Upper lobe of left lung (tissue), 6 donors: ENCODE data around the gene OSBP2. TPM values are rescaled to one million over a fixed set of nuclear protein-coding genes. Genes with fewer than 3 reads are reported as not detected.

ENCODE experiments used
- ATAC-seq, 2 donors: fragments of 200-7000 bp; cut with Tn5 transposase; one replicate each; pipeline ENCODE4 v1.9.1; 2022; ENCODE audit warnings: mild to moderate bottlenecking in 2 of 2, moderate library complexity in 2 of 2; ENCODE audit not compliant: low FRiP score in 2 of 2
- DNase-seq, 2 donors: peaks; one replicate each; pipeline ENCODE4 v3.0.0-alpha.2; 2019 to 2020
- H3K27ac ChIP-seq, 4 donors: fragments of 200-600 bp; sonication (generic); one replicate each; pipeline ENCODE4 v1.5.1; 2016 to 2019
- H3K27me3 ChIP-seq, 4 donors: fragments of 200-600 bp; sonication (generic); one replicate each; pipeline ENCODE4 v1.5.1; 2017 to 2019
- H3K36me3 ChIP-seq, 4 donors: fragments of 200-600 bp; sonication (generic); one replicate each; pipeline ENCODE4 v1.5.1; 2016 to 2019
- H3K4me1 ChIP-seq, 4 donors: fragments of 200-600 bp; sonication (generic); one replicate each; pipeline ENCODE4 v1.5.1; 2018 to 2019
- H3K4me3 ChIP-seq, 4 donors: fragments of 200-600 bp; sonication (generic); one replicate each; pipeline ENCODE4 v1.5.1; 2017 to 2019; ENCODE audit warnings: mild to moderate bottlenecking in 2 of 4, moderate library complexity in 1 of 4
- H3K9me3 ChIP-seq, 4 donors: fragments of 200-600 bp; sonication (generic); one replicate each; pipeline ENCODE4 v1.5.1; 2018 to 2019
- CTCF ChIP-seq, 6 experiments: fragments of 450-650 bp in 4 of 6; fragments of 200-600 bp in 2 of 6; sonication (generic) in 2 of 6; IDR thresholded peaks; one replicate each; pipeline ENCODE4 v1.5.1; 2016 to 2019; ENCODE audit warnings: antibody characterized with exemption in 6 of 6
- EP300 ChIP-seq, 4 donors: sonication (generic); formaldehyde crosslinking; IDR thresholded peaks; one replicate each; pipeline ENCODE4 v1.5.1; 2017; ENCODE audit warnings: antibody characterized with exemption in 4 of 4, control low read depth in 2 of 4
- POLR2A ChIP-seq, 4 donors: fragments of 450-650 bp; IDR thresholded peaks; one replicate each; pipeline ENCODE4 v1.5.1; 2016 to 2017; ENCODE audit warnings: antibody characterized with exemption in 4 of 4, mild to moderate bottlenecking in 2 of 4
- POLR2AphosphoS5 ChIP-seq, 2 donors: sonication (generic); formaldehyde crosslinking; IDR thresholded peaks; one replicate each; pipeline ENCODE4 v1.5.1; 2017; ENCODE audit warnings: antibody characterized with exemption in 2 of 2
- WGBS, 2 donors: methylation state at CpG; one replicate each; pipeline ENCODE4 v1.1.5; 2017 to 2018; 5-methylcytosine and 5-hydroxymethylcytosine counted together
- total RNA-seq, 6 donors: library from RNA; depleted of rRNA in 4 of 6; stranded (reverse); fragments of >200 nt in 4 of 6; gene quantifications; one replicate each; pipeline versions ENCODE4 v1.1.0 to v1.2.1, GENCODE V29; 2016 to 2021
- donor health status: DM: no; HTN: no; CAD: no; lungs with moderate emphysema.
- donor health status: DM: no; HTN: yes; CAD: no; lungs with severe emphysema.

Gene OSBP2
- total RNA-seq, 6 donors from 2014 or later, result 3.5 to 14.5 (median 5.0) TPM

GRCh38 chr22:30662040-30662439 is 32.6 kb upstream of the OSBP2 start:
- peaks cover 0 to 23% (median 16%) of the 10 kb centered on the region in 4 donors for H3K36me3 ChIP-seq
- H3K27ac ChIP-seq, result no peak overlapping the region
- H3K27me3 ChIP-seq, result no peaks in the 10 kb centered on the region
- H3K4me3 ChIP-seq, result no peak overlapping the region
- 93 to 95% methylated on average over 4 of the region's 4 CpGs for WGBS, 2 donors
- H3K9me3 ChIP-seq, result no peaks in the 10 kb centered on the region
- ATAC-seq, result no peak
- peaks cover 4 to 24% (median 13%) of the 10 kb centered on the region in 4 donors for H3K4me1 ChIP-seq
- TF ChIP-seq POLR2AphosphoS5 (IDR thresholded peaks at IDR 0.05) (no peak), EP300 (IDR thresholded peaks at IDR 0.05) (no peak), POLR2A (IDR thresholded peaks at IDR 0.05) (no peak), CTCF (IDR thresholded peaks at IDR 0.05) (no peak)
- no peak for DNase-seq

DNA sequence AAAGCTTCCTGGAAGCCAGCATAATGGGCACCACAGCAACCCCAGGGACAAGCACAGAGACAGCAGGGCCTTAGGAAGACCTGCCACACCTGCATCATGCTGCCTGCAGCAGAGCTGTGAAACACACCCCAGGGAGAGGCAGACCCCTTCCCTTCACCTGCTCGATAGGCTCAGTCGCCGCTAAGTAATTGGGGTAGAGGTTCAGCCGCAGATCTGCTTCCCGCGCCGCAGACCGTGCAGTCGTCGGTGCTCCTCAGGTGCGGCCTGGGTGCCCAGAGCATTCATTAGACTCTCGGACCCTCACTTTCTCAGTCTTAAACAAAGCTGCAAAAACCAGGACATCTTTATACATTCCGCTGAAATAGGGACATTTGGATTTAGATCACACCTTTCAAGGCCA is 29.9 kb upstream of the OSBP2 start:
- WGBS, 2 donors, result 97 to 98% methylated on average over 13 of the region's 13 CpGs
- DNase-seq (peak in 1 of 2 donors; percentile 59), ATAC-seq (no peak)
- no peak overlapping the region for H3K4me3 ChIP-seq
- H3K4me1 ChIP-seq, result peaks cover 10 to 36% (median 21%) of the 10 kb centered on the region in 4 donors
- no peak overlapping the region for H3K27ac ChIP-seq
- H3K36me3 ChIP-seq, result peaks cover 0 to 23% (median 16%) of the 10 kb centered on the region in 4 donors
- TF ChIP-seq POLR2AphosphoS5 (IDR thresholded peaks at IDR 0.05), result no peak
- TF ChIP-seq POLR2A (IDR thresholded peaks at IDR 0.05), result no peak
- no peak for TF ChIP-seq CTCF (IDR thresholded peaks at IDR 0.05)
- TF ChIP-seq EP300 (IDR thresholded peaks at IDR 0.05), result no peak
- no peaks in the 10 kb centered on the region for H3K9me3 ChIP-seq
- H3K27me3 ChIP-seq, result no peaks in the 10 kb centered on the region

- no peaks in the 10 kb centered on the region for H3K27me3 ChIP-seq
- DNase-seq, result no peak
- no peak for ATAC-seq
- no peaks in the 10 kb centered on the region for H3K9me3 ChIP-seq
- peak overlapping the region in 1 of 4 donors; percentile 30 for H3K27ac ChIP-seq
- no peak overlapping the region for H3K4me3 ChIP-seq
- H3K36me3 ChIP-seq, result peaks cover 0 to 23% (median 16%) of the 10 kb centered on the region in 4 donors
- peaks cover 10 to 36% (median 21%) of the 10 kb centered on the region in 4 donors for H3K4me1 ChIP-seq
- no peak for TF ChIP-seq POLR2A (IDR thresholded peaks at IDR 0.05)
- 70 to 82% methylated on average over 2 of the region's 2 CpGs for WGBS, 2 donors
These were observed 29.4 kb upstream of the OSBP2 start for GRCh38 chr22:30665266-30665665.

DNA sequence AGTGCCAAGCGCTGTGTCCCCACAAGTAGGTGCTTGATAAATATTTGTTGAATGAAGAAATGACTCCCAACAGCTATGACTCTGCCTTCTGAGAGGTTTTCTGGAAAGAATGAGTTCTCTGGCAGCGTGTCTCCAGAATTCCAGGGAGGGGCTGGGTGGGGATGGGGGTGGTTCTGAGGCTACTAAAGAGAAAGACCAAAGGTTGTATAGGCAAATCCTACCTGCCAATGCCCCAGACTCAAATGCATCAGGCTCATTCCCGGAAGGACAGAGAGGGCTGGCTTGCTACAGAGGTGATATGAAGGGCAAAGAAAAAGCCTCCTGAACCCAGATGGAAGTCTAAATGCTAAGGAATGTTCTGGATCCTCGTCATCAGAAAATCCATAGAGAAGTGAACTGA is 28.9 kb upstream of the OSBP2 start:
- Histone ChIP-seq H3K4me1 (peaks cover 10 to 36% (median 21%) of the 10 kb centered on the region in 4 donors), H3K27me3 (no peaks in the 10 kb centered on the region), H3K27ac (no peak overlapping the region), H3K36me3 (peaks cover 0 to 23% (median 16%) of the 10 kb centered on the region in 4 donors), H3K9me3 (no peaks in the 10 kb centered on the region), H3K4me3 (peak overlapping the region in 1 of 4 donors; percentile 68)
- DNase-seq, result no peak
- TF ChIP-seq EP300 (IDR thresholded peaks at IDR 0.05) (no peak), POLR2A (IDR thresholded peaks at IDR 0.05) (no peak), CTCF (IDR thresholded peaks at IDR 0.05) (no peak), POLR2AphosphoS5 (IDR thresholded peaks at IDR 0.05) (no peak)
- ATAC-seq, result no peak
- 82 to 94% methylated on average over 4 of the region's 4 CpGs for WGBS, 2 donors

DNA sequence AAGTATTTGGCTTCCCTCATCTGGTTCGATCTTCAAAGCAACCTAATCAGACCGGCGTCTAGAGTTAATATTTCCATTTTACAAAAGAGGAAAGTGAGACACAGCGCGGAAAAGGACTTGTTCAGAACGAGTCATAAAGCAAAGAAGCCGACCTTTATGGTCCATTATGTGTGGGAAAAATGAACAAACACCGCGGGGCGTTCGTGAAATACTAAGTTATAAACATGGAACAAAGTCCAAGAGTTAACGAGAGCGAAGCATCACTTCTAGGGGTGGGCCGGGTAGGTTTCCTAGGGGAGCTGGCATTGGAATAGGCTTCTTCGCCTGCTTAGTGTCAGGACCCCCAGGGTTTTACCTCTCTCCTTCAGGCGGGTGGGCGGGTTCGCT is 27.6 kb upstream of the OSBP2 start:
- Histone ChIP-seq H3K27ac (peak overlapping the region; percentile 50 to 80 (median 70)), H3K27me3 (no peaks in the 10 kb centered on the region), H3K4me1 (peaks cover 10 to 36% (median 21%) of the 10 kb centered on the region in 4 donors), H3K9me3 (no peaks in the 10 kb centered on the region), H3K36me3 (peaks cover 0 to 18% (median 16%) of the 10 kb centered on the region in 4 donors), H3K4me3 (peak overlapping the region; percentile 29 to 85 (median 76))
- ATAC-seq, result no peak
- TF ChIP-seq POLR2AphosphoS5 (IDR thresholded peaks at IDR 0.05), result no peak
- TF ChIP-seq EP300 (IDR thresholded peaks at IDR 0.05), result no peak
- 0 to 1% methylated on average over 17 to 18 of the region's 18 CpGs for WGBS, 2 donors
- no peak for DNase-seq
